Adrenal gland (tissue), 12 donors: ENCODE data around the gene PDX1. TPM values are rescaled to one million over a fixed set of nuclear protein-coding genes. Genes with fewer than 3 reads are reported as not detected.
"Not testable (repeated sequence)": the region's sequence is repeated elsewhere in the genome, so short reads cannot be mapped to it uniquely, and the experiment has no call there.

ENCODE experiments used
- DNase-seq, 7 donors: peaks; one replicate each; pipeline ENCODE4 v3.0.0-alpha.2; 2019 to 2020
- H3K27ac ChIP-seq, 5 donors: fragments of 200-600 bp; sonication (generic) in 4 of 5; 1 replicate in 3 of 5; 2 replicates in 2 of 5; pipeline versions ENCODE4 v1.5.1 to v1.8.0; 2016 to 2020; ENCODE audit warnings: mild to moderate bottlenecking in 1 of 5
- H3K27me3 ChIP-seq: fragments of 200-600 bp; 2 replicates; pipeline ENCODE4 v1.8.0; 2021
- H3K36me3 ChIP-seq, 2 donors: fragments of 200-600 bp; replicated peaks in 1 of 2; 1 replicate in 1 of 2; 2 replicates in 1 of 2; pipeline versions ENCODE4 v1.5.1 to v1.8.0; 2018 to 2022
- H3K4me1 ChIP-seq, 2 donors: fragments of 200-600 bp; replicated peaks in 1 of 2; 1 replicate in 1 of 2; 2 replicates in 1 of 2; pipeline versions ENCODE4 v1.5.1 to v1.8.0; 2018 to 2021
- H3K4me3 ChIP-seq, 4 donors: fragments of 200-600 bp; sonication (generic) in 3 of 4; one replicate each; pipeline ENCODE4 v1.5.1; 2016 to 2018
- H3K9me3 ChIP-seq, 3 donors: fragments of 200-600 bp; sonication (generic) in 1 of 3; replicated peaks in 1 of 3; 1 replicate in 2 of 3; 2 replicates in 1 of 3; pipeline versions ENCODE4 v1.5.1 to v1.8.0; 2016 to 2021
- POLR2A ChIP-seq, 2 donors: fragments of 450-650 bp; IDR thresholded peaks; one replicate each; pipeline ENCODE4 v1.6.1; 2017; ENCODE audit warnings: antibody characterized with exemption in 2 of 2, mild to moderate bottlenecking in 2 of 2, moderate library complexity in 1 of 2
- WGBS, 4 donors: extraction: QIAGEN DNeasy Blood & Tissue Kit in 2 of 4; methylation state at CpG; one replicate each; pipeline versions ENCODE4 v1.1.5 to v1.1.7; 2013 to 2017; 5-methylcytosine and 5-hydroxymethylcytosine counted together
- intact Hi-C, 2 donors: fragments of 100-400 bp; cut with DNase I; formaldehyde crosslinking; loops; one replicate each; pipeline versions ENCODE4 v1.14.1 to v1.15.0; 2022 to 2023
- polyA plus RNA-seq, 3 donors: library from polyadenylated mRNA; stranded (reverse); fragments of 200-250 nt in 2 of 3; fragments of 350-450 nt in 1 of 3; fragmentation: Illumina TruSeq in 1 of 3; extraction: RNeasy Lipid Tissue Mini Kit (QIAGEN cat#74804) in 1 of 3; gene quantifications; one replicate each; pipeline ENCODE4 v1.2.3, GENCODE V29; 2013 to 2014
- total RNA-seq, 9 donors: library from RNA; depleted of rRNA in 4 of 9; stranded (reverse); fragments of >200 nt in 4 of 9; fragments of 120-200 nt in 1 of 9; fragmentation: NEBNext Ultra II Directional in 1 of 9; extraction: Animal tissue kit (Norgen Biotek cat#: 25700) in 1 of 9; gene quantifications; one replicate each; pipeline versions ENCODE4 v1.1.0 to v1.2.4, GENCODE V29; 2013 to 2023
- TF ChIP-seq, protein P1 (sequence below), 6 experiments: fragments of 450-650 bp in 4 of 6; fragments of 200-600 bp in 2 of 6; sonication (generic) in 1 of 6; IDR thresholded peaks; 1 replicate in 5 of 6; 2 replicates in 1 of 6; pipeline versions ENCODE4 v1.5.1 to v1.8.0; 2016 to 2021; ENCODE audit warnings: antibody characterized with exemption in 6 of 6, mild to moderate bottlenecking in 2 of 6, moderate library complexity in 1 of 6
- donor health status: healthy with polysubstance abuse.
- donor health status: Bipolar disorder and iron deficiency.
- donor health status: DM: yes; HTN: yes; CAD: no.
- donor health status: DM: no; HTN: no; CAD: no.
- donor health status: DM: no; HTN: no; CAD: no.
- donor health status: DM: yes; HTN: yes; CAD: no.

The PDX1 gene
- total and polyA plus RNA-seq, 12 donors: not detected

DNA sequence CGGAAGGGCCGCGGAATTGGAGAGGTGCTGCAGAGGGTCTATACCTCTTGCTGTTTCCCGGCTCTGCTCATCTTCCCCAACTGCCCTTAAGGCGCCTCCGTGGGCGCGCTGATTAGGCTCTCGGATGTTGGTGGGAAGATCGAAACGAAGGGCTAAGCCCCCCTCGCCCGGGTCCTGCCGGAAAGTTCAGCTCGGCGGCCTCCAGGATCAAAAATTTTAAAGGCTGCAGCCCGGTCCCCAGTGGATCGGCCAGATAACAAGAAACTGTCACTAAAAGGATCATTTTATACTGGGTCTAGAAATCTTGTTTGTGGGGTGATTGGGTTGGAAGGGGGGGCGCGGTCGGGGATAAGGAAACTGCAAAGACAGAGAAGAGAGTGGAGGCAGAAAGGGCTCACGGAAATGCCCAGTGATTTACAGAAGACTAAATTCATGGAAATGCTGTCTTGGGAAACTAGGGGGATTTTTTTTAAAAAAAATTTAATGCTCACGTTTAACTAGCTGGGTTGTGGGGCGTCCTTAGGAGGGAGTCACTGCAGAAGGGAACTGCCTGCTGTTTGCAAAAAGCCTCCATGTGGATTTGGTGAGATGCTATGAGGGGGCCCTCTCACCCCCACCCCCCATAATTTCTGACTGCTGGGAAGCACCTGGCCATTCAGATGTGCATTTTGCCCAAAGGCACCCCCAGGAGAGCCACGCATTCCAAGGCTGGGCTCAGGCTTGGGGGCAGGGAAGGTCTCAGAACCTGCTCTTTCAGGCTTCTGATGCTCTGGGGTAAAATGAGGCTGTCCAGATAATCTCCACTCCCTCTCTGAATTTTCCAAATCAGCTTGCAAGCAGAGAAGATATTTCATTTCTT lies 41.7 kb downstream of the PDX1 start:
- peak overlapping the region in 1 of 4 donors; percentile 10 for H3K4me3 ChIP-seq
- H3K27me3 ChIP-seq: peaks cover 82% of the 10 kb centered on the region
- DNase-seq: no peak
- 18 to 25% (median 20%) methylated on average over 12 to 25 of the region's 25 CpGs for WGBS, 4 donors
- H3K4me1 ChIP-seq: peaks cover 9% of the 10 kb centered on the region in 2 donors
- TF ChIP-seq, protein P1, sequence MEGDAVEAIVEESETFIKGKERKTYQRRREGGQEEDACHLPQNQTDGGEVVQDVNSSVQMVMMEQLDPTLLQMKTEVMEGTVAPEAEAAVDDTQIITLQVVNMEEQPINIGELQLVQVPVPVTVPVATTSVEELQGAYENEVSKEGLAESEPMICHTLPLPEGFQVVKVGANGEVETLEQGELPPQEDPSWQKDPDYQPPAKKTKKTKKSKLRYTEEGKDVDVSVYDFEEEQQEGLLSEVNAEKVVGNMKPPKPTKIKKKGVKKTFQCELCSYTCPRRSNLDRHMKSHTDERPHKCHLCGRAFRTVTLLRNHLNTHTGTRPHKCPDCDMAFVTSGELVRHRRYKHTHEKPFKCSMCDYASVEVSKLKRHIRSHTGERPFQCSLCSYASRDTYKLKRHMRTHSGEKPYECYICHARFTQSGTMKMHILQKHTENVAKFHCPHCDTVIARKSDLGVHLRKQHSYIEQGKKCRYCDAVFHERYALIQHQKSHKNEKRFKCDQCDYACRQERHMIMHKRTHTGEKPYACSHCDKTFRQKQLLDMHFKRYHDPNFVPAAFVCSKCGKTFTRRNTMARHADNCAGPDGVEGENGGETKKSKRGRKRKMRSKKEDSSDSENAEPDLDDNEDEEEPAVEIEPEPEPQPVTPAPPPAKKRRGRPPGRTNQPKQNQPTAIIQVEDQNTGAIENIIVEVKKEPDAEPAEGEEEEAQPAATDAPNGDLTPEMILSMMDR (IDR thresholded peaks at IDR 0.05): no peak
- TF ChIP-seq POLR2A (IDR thresholded peaks at IDR 0.05): no peak
- no peak overlapping the region for H3K27ac ChIP-seq
- H3K36me3 ChIP-seq: no peaks in the 10 kb centered on the region
- intact Hi-C loops: no loop called here
- H3K9me3 ChIP-seq: no peaks in the 10 kb centered on the region

DNA sequence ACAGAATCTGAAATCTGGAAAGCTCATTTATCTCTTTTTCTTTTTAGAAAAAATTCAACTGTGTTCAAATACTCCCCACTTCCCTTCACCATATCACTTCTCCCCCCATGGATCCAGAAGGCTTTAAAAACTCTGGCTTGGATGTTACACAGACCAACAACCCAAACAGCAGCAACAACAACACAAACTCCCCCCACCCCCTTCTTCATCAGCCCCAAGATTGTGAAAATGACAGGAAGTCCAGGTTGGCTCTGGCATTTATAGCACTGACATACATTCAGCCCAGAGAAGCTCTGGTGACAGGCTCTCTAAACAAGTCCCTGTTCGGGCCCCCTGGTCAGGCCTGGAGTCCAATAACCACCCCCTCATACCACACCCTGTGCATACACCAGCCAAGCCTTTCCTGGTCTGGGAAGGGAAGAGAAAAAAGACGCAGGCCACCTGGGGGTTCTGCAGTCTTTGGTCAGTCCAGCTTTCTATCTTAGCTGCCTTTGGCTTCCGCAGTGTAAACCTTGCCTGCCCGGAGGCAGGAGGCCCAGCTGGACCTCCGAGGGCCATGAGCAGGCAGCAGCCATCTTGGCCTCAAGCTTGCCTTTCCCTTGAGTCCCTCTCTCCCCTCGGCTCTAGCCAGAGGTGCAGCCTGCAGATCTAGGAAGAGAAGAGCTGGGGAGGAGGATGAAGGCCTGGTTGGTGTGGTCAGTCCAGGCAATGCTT lies 42.5 kb downstream of the PDX1 start:
- TF ChIP-seq, protein P1 (IDR thresholded peaks at IDR 0.05): no peak
- TF ChIP-seq POLR2A (IDR thresholded peaks at IDR 0.05): no peak
- no peak for DNase-seq
- peaks cover 9% of the 10 kb centered on the region in 2 donors for H3K4me1 ChIP-seq
- H3K36me3 ChIP-seq: no peaks in the 10 kb centered on the region
- no peaks in the 10 kb centered on the region for H3K9me3 ChIP-seq
- 59 to 70% (median 61%) methylated on average over 6 of the region's 6 CpGs for WGBS, 4 donors
- intact Hi-C loops: no loop called here
- H3K27me3 ChIP-seq: peaks cover 82% of the 10 kb centered on the region
- H3K4me3 ChIP-seq: no peak overlapping the region
- H3K27ac ChIP-seq: no peak overlapping the region

DNA sequence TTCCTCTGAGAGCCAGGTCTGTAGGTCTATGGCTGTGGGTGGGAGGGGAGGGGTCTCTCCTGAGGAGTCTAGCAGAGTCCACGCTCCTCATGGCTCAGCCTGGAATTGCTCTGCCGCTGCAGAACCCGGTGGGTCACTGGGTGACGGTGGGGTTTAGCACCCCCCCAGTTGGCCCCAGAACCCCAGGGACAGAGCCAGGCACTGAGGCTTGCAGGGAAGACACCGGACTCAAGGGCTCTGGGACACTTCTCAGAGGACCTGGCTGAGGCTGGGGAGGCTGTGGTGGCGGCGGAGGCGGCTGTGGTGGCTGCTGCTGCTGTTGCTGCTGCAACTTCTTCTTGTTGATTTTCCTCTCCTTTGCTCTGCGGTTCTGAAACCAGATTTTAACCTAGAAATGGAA lies 43.2 kb downstream of the PDX1 start:
- H3K27ac ChIP-seq: no peak overlapping the region
- H3K4me3 ChIP-seq: no peak overlapping the region
- intact Hi-C loops: no loop called here
- H3K4me1 ChIP-seq: peaks cover 9% of the 10 kb centered on the region in 2 donors
- 73 to 79% (median 77%) methylated on average over 6 to 9 of the region's 9 CpGs for WGBS, 4 donors
- H3K27me3 ChIP-seq: peaks cover 82% of the 10 kb centered on the region
- no peaks in the 10 kb centered on the region for H3K36me3 ChIP-seq
- TF ChIP-seq, protein P1 (IDR thresholded peaks at IDR 0.05): no peak
- TF ChIP-seq POLR2A (IDR thresholded peaks at IDR 0.05): no peak
- DNase-seq: no peak
- no peaks in the 10 kb centered on the region for H3K9me3 ChIP-seq

DNA sequence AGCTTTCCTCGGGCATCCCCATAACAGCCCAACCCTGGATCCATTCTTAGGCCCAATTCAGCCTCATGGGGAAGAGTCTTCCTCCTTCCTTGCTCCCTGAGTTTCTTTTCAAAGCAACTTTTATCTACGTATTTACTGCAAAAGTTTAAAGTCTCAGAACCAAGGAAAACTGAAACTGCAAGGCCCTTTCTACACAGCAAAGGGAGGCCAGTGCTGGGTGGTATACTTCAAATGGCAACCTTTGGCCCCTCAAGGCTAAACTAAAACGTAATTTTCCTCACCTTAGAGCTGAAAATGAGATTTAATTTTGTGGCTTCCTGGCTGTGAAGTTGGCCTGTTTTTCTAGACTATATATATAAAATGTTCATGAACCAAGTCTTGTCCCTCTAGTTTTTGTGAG lies 43.7 kb downstream of the PDX1 start:
- H3K27ac ChIP-seq: no peak overlapping the region
- peaks cover 9% of the 10 kb centered on the region in 2 donors for H3K4me1 ChIP-seq
- no peak for DNase-seq
- TF ChIP-seq POLR2A (IDR thresholded peaks at IDR 0.05): no peak
- TF ChIP-seq, protein P1 (IDR thresholded peaks at IDR 0.05): no peak
- H3K9me3 ChIP-seq: no peaks in the 10 kb centered on the region
- H3K36me3 ChIP-seq: no peaks in the 10 kb centered on the region
- intact Hi-C loops: no loop called here
- H3K27me3 ChIP-seq: peaks cover 82% of the 10 kb centered on the region
- no peak overlapping the region for H3K4me3 ChIP-seq
- 48 to 68% (median 58%) methylated on average over 3 of the region's 3 CpGs for WGBS, 4 donors

DNA sequence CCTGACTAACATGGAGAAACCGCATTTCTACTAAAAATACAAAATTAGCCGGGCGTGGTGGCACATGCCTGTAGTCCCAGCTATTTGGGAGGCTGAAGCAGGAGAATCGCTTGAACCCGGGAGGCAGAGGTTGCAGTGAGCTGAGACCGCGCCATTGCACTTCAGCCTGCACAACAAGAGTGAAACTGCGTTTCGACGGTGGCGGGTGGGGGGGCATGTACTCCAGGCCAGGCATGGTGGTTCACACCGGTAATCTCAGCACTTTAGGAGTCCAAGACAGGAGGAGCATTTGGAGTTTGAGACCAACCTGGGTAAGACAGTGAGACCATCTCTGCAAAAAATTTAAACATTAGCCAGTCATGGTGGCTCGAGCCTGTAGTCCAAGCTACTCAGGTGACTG lies 44.4 kb downstream of the PDX1 start:
- H3K36me3 ChIP-seq, H3K4me1 ChIP-seq, H3K9me3 ChIP-seq, H3K27ac ChIP-seq, DNase-seq, H3K4me3 ChIP-seq, intact Hi-C loops: not testable (repeated sequence)
- 62 to 73% (median 64%) methylated on average over 10 to 13 of the region's 13 CpGs for WGBS, 4 donors
- H3K27me3 ChIP-seq: peaks cover 84% of the 10 kb centered on the region
